Embryonic facial prominence (tissue), 1 donor: ENCODE data around the gene NIPSNAP3A.

Experiments used
- DNase-seq: peaks from one replicate; pipeline ENCODE4 v3.0.0-alpha.2; 2016; ENCODE audit errors: extremely low spot score

NIPSNAP3A gene

GRCh38 chr9:104808035-104808614 is 60.6 kb downstream of the NIPSNAP3A start:
- no peak for DNase-seq
